Stimulated activated CD4-positive, alpha-beta T cell treated with anti-CD3 and anti-CD28 coated beads, TNF-alpha, amount 100 ng/mL, for 1 hour (primary cell): Measurements from ENCODE around the gene SYNRG.

Experiments
- DNase-seq, 3 donors: peaks; one replicate each; pipeline ENCODE4 v3.0.0-alpha.2; 2020; ENCODE audit warnings: low read depth in 3 of 3, low spot score in 1 of 3

The SYNRG gene

GRCh38 chr17:37476431-37477120, 132.6 kb downstream of the SYNRG start:
- no peak for DNase-seq

DNA sequence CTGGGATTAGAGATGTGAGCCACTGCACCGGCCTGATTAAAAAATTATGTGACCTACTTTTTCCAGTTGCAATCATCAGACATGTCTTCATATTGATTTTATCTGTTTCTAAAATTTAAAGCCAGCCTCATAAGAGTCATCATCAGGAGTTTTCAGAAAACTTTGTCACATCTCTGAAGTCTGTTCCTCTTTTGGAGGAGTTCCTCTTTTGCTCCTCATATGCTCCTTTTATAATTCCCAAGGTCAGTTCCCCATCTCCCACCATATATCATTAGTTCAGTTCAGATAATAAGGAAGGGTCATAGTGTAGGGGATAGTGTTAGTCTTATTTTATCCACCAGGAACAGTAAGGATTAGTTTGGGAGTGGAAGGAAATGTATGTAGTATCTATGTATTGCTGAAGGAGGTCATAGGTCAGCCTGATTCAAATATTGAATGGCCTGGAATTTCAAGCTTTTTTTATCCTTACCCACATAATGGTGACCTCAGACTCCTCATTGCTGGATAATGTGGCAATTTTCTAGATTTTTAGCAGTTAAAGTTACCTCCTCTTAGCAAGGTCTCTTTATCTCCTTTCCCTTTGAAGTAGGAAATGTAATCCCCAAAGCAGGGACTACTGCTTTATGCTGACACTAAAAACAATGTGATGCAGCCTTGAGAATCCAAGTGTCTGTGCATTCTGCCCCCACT, 133.3 kb downstream of the SYNRG start:
- DNase-seq, result no peak

DNA sequence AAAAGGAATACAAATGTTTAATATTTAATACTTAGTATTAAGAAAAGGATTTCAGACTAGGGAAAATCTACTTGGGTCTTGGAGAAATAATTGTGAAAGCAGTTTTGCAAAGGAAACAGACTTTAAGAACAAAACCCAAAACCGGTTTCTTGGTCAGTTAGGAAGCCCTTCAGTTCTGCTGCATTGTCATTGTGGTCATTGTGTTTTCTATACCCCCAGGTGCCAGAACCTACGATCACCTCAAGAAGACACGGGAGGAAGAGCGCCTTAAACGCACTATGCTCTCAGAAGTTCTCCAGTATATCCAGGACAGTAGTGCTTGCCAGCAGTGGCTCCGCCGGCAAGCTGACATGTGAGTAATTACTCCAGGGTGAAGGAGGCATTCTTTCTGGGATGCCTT, 139.0 kb downstream of the SYNRG start:
- no peak for DNase-seq

GRCh38 chr17:37466471-37466870, 142.7 kb downstream of the SYNRG start:
- DNase-seq, result no peak

GRCh38 chr17:37465069-37465616, 144.1 kb downstream of the SYNRG start:
- DNase-seq, result no peak
